HepG2 (cell line): ENCODE data around the gene CBFA2T2. TPM values are rescaled to one million over a fixed set of nuclear protein-coding genes. Genes with fewer than 3 reads are reported as not detected.
A peak's percentile ranks its signal among the peaks of the same experiment; 100 is the strongest.

ENCODE experiments used
- ATF6 ChIP-seq: sonication (generic); formaldehyde crosslinking; conservative IDR thresholded peaks from 2 replicates; pipeline ENCODE4 v1.4.0; 2020; ENCODE audit warnings: missing genetic modification reagents
- DRAP1 ChIP-seq: IDR thresholded peaks from 2 replicates; pipeline ENCODE4 v1.6.1; 2016; ENCODE audit warnings: missing genetic modification reagents, missing compliant biosample characterization
- LRRFIP1 ChIP-seq: sonication (generic); formaldehyde crosslinking; conservative IDR thresholded peaks from 2 replicates; pipeline ENCODE4 v1.4.0; 2020; ENCODE audit warnings: missing genetic modification reagents
- MIER2 ChIP-seq: IDR thresholded peaks from 2 replicates; pipeline ENCODE4 v1.6.1; 2016; ENCODE audit warnings: missing biosample characterization, missing genetic modification reagents
- PRDM10 ChIP-seq: sonication (generic); formaldehyde crosslinking; IDR thresholded peaks from 2 replicates; pipeline ENCODE4 v1.4.0; 2020; ENCODE audit warnings: low read depth, missing genetic modification reagents
- RARA ChIP-seq: IDR thresholded peaks from 2 replicates; pipeline ENCODE4 v1.6.1; 2016; ENCODE audit warnings: missing genetic modification reagents, missing compliant biosample characterization
- RELA ChIP-seq: sonication (generic); formaldehyde crosslinking; IDR thresholded peaks from 2 replicates; pipeline ENCODE4 v1.4.0; 2020; ENCODE audit warnings: missing genetic modification reagents
- SALL1 ChIP-seq: sonication (generic); formaldehyde crosslinking; IDR thresholded peaks from 2 replicates; pipeline ENCODE4 v1.8.0; 2022; ENCODE audit warnings: mild to moderate bottlenecking, missing genetic modification reagents
- SMAD1 ChIP-seq: sonication (generic); formaldehyde crosslinking; IDR thresholded peaks from 2 replicates; pipeline ENCODE4 v1.4.0; 2020; ENCODE audit warnings: missing genetic modification reagents, low read depth, mild to moderate bottlenecking, borderline replicate concordance
- THRA ChIP-seq: sonication (generic); formaldehyde crosslinking; IDR thresholded peaks from 2 replicates; pipeline ENCODE4 v1.4.0; 2020; ENCODE audit warnings: missing genetic modification reagents, borderline replicate concordance
- ZFY ChIP-seq: sonication (generic); formaldehyde crosslinking; IDR thresholded peaks from 2 replicates; pipeline ENCODE4 v1.4.0; 2020; ENCODE audit warnings: missing genetic modification reagents
- ZNF580 ChIP-seq: IDR thresholded peaks from 2 replicates; pipeline ENCODE4 v1.6.1; 2016; ENCODE audit warnings: low read depth, borderline replicate concordance
- ZNF614 ChIP-seq: IDR thresholded peaks from 2 replicates; pipeline ENCODE4 v1.6.1; 2018; ENCODE audit warnings: missing biosample characterization, missing genetic modification reagents, inconsistent platforms, borderline replicate concordance
- polyA plus RNA-seq, 8 experiments: library from polyadenylated mRNA; depleted of rRNA in 3 of 8; stranded (reverse) in 7 of 8; unstranded in 1 of 8; fragments of >200 nt; fragmentation: Illumina TruSeq in 4 of 8; extraction: Trizol in 4 of 8; gene quantifications; 2 replicates each; pipeline versions ENCODE4 v1.2.1 to v1.2.3, GENCODE V29; 2011 to 2016; ENCODE audit warnings: low read depth in 4 of 8, missing spikeins in 1 of 8, mixed read lengths in 1 of 8; ENCODE audit not compliant: insufficient read depth in 1 of 8
- total RNA-seq, 5 experiments: library from RNA; depleted of rRNA; stranded (reverse); fragments of >200 nt; fragmentation: Illumina TruSeq; extraction: Trizol; gene quantifications; 2 replicates each; pipeline ENCODE4 v1.2.3, GENCODE V29; 2016; ENCODE audit warnings: low read depth in 1 of 5

CBFA2T2 gene
- total and polyA plus RNA-seq, 2 of the 13 experiments (the other 11 are each of a cell fraction or from before 2014, with no cell fraction given) = 6.3 to 21.2 TPM

GRCh38 chr20:33456916-33457642, 32.8 kb upstream of the CBFA2T2 start (continued):
- TF ChIP-seq DRAP1 (CRISPR knock-in tag) (peak; percentile 43; the same call in 1 of the 2 replicates), SALL1 (CRISPR knock-in tag) (peak; percentile 86), SMAD1 (CRISPR knock-in tag) (peak; percentile 65; the same call in 1 of the 2 replicates), LRRFIP1 (peak; percentile 59; the same call in 1 of the 2 replicates), RELA (CRISPR knock-in tag) (peak; percentile 86; the same call in 1 of the 2 replicates), ATF6 (0 out of 2 replicates have a peak, but pooled peaks have one; percentile 61), MIER2 (CRISPR knock-in tag) (0 out of 2 replicates have a peak, but pooled peaks have one; percentile 33), ZNF614 (CRISPR knock-in tag) (peak; percentile 66; the same call in 1 of the 2 replicates), RARA (CRISPR knock-in tag) (0 out of 2 replicates have a peak, but pooled peaks have one; percentile 25), ZFY (CRISPR knock-in tag) (peak; percentile 28; the same call in 1 of the 2 replicates), THRA (CRISPR knock-in tag) (peak; percentile 66; the same call in 1 of the 2 replicates), PRDM10 (CRISPR knock-in tag) (0 out of 2 replicates have a peak, but pooled peaks have one; percentile 22), ZNF580 (CRISPR knock-in tag) (peak; percentile 92)
